ENCODE results near the gene TBC1D22A.

The TBC1D22A gene

GRCh38 chr22:47174096-47174495 is 411.6 kb downstream of the TBC1D22A start:
- Histone ChIP-seq H3K4me2 (ENCODE audit: low read length) (no peak overlapping the region), H3K27me3 (ENCODE audit: insufficient read depth, low read length) (no peaks in the 10 kb centered on the region), H3K9ac (ENCODE audit: low read length) (no peak overlapping the region), H3K36me3 (ENCODE audit: insufficient read depth, low read length) (0 out of 2 replicates have a peak, but pooled peaks cover 4% of the 10 kb centered on the region), H3K9me2 (ENCODE audit: low read depth, low read length) (no peaks in the 10 kb centered on the region), H3K27ac (ENCODE audit: low read depth, low read length, poor library complexity, severe bottlenecking) (no peak overlapping the region), H3K4me3 (ENCODE audit: low read depth, low read length, poor library complexity, severe bottlenecking) (no peak overlapping the region), H2AFZ (ENCODE audit: low read length) (no peak overlapping the region), H3K9me3 (ENCODE audit: low read length) (no peaks in the 10 kb centered on the region), H4K20me1 (ENCODE audit: insufficient read depth, low read length) (no peaks in the 10 kb centered on the region), H3K79me2 (ENCODE audit: insufficient read depth, low read length) (no peaks in the 10 kb centered on the region), H3F3A (ENCODE audit: insufficient read depth, low read length) (no peaks in the 10 kb centered on the region), H3K4me1 (ENCODE audit: insufficient read depth, low read length, severe bottlenecking) (no peaks in the 10 kb centered on the region)
- TF ChIP-seq CTCF (IDR thresholded peaks at IDR 0.05; ENCODE audit: low read length) (no peak), EZH2 (IDR thresholded peaks at IDR 0.05; ENCODE audit: borderline replicate concordance, low read length) (no peak)

GRCh38 chr22:47174671-47175112 is 412.2 kb downstream of the TBC1D22A start:
- Histone ChIP-seq H3K9me2 (ENCODE audit: low read depth, low read length) (no peaks in the 10 kb centered on the region), H2AFZ (ENCODE audit: low read length) (no peak overlapping the region), H3K4me3 (ENCODE audit: low read depth, low read length, poor library complexity, severe bottlenecking) (no peak overlapping the region), H3K4me2 (ENCODE audit: low read length) (no peak overlapping the region), H4K20me1 (ENCODE audit: insufficient read depth, low read length) (no peaks in the 10 kb centered on the region), H3K79me2 (ENCODE audit: insufficient read depth, low read length) (no peaks in the 10 kb centered on the region), H3K27me3 (ENCODE audit: insufficient read depth, low read length) (no peaks in the 10 kb centered on the region), H3K27ac (ENCODE audit: low read depth, low read length, poor library complexity, severe bottlenecking) (no peak overlapping the region), H3K9me3 (ENCODE audit: low read length) (no peaks in the 10 kb centered on the region), H3K4me1 (ENCODE audit: insufficient read depth, low read length, severe bottlenecking) (no peaks in the 10 kb centered on the region), H3K9ac (ENCODE audit: low read length) (no peak overlapping the region), H3F3A (ENCODE audit: insufficient read depth, low read length) (no peaks in the 10 kb centered on the region), H3K36me3 (ENCODE audit: insufficient read depth, low read length) (0 out of 2 replicates have a peak, but pooled peaks cover 4% of the 10 kb centered on the region)
- no peak for TF ChIP-seq EZH2 (IDR thresholded peaks at IDR 0.05; ENCODE audit: borderline replicate concordance, low read length)
- no peak for TF ChIP-seq CTCF (IDR thresholded peaks at IDR 0.05; ENCODE audit: low read length)

GRCh38 chr22:47175151-47176025 is 412.9 kb downstream of the TBC1D22A start:
- no peak overlapping the region for H3K4me3 ChIP-seq (ENCODE audit: low read depth, low read length, poor library complexity, severe bottlenecking)
- no peak overlapping the region for H3K27ac ChIP-seq (ENCODE audit: low read depth, low read length, poor library complexity, severe bottlenecking)
- H3K4me1 ChIP-seq (ENCODE audit: insufficient read depth, low read length, severe bottlenecking), result no peaks in the 10 kb centered on the region
- no peaks in the 10 kb centered on the region for H3K79me2 ChIP-seq (ENCODE audit: insufficient read depth, low read length)
- H3K9ac ChIP-seq (ENCODE audit: low read length), result no peak overlapping the region
- H3K9me3 ChIP-seq (ENCODE audit: low read length), result no peaks in the 10 kb centered on the region
- H3K27me3 ChIP-seq (ENCODE audit: insufficient read depth, low read length), result no peaks in the 10 kb centered on the region
- H3K36me3 ChIP-seq (ENCODE audit: insufficient read depth, low read length), result 0 out of 2 replicates have a peak, but pooled peaks cover under 1% of the 10 kb centered on the region
- no peak overlapping the region for H2AFZ ChIP-seq (ENCODE audit: low read length)
- no peaks in the 10 kb centered on the region for H3F3A ChIP-seq (ENCODE audit: insufficient read depth, low read length)
- no peak for TF ChIP-seq EZH2 (IDR thresholded peaks at IDR 0.05; ENCODE audit: borderline replicate concordance, low read length)
- TF ChIP-seq CTCF (IDR thresholded peaks at IDR 0.05; ENCODE audit: low read length), result no peak
- H4K20me1 ChIP-seq (ENCODE audit: insufficient read depth, low read length), result no peaks in the 10 kb centered on the region
- no peaks in the 10 kb centered on the region for H3K9me2 ChIP-seq (ENCODE audit: low read depth, low read length)
- H3K4me2 ChIP-seq (ENCODE audit: low read length), result no peak overlapping the region
